GM12801 (cell line): ENCODE measurements around the gene BCAS2.

ENCODE experiments used
- CTCF ChIP-seq: IDR thresholded peaks from one replicate; pipeline ENCODE4 v1.5.1; 2011; ENCODE audit warnings: control low read depth; ENCODE audit not compliant: insufficient read length; ENCODE audit errors: extremely low read depth

The BCAS2 gene

DNA sequence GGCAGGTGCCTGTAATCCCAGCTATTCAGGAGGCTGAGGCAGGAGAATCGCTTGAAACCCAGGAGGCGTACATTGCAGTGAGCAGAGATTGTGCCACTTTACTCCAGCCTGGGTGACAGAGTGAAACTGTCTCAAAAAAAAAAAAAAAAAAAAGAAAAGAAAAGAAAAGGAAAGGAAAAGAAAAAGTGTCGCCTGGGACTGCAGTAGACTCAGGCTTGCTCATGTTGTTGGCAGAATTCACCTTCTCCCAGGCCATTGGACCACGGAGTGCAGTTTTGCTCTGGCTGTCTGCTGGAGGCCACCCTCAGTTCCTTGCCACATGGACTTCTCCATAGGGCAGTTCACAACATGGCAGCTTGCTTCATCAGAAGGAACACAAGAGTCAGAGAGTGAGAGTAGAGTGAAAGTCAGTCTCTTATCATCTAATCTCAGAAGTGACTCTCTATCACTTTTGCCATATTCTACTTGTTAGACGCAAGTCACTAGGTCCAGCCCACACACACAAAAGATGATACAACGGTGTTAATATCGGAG is 29.2 kb downstream of the BCAS2 start:
- no peak for TF ChIP-seq CTCF

- no peak for TF ChIP-seq CTCF
These were observed 30.0 kb downstream of the BCAS2 start for GRCh38 chr1:114551400-114551799.

DNA sequence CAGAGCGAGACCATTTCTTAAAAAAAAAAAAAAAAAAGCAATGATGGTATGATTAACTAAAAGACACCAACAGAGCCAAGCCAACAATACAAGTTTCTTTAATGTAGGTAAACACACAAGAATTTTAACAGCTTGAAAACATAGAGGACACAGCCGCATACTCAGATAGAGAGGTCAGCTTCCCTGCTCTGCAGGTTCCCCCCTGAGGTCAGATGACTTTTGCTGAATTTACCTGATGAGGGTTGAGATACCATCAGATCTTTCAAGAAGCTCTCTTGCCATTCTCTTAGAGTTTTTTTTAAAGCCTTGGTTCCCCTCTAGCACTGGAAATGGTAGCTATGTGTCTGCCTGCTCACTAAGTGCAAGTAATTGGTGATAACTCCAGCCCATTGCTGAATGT is 31.1 kb downstream of the BCAS2 start:
- no peak for TF ChIP-seq CTCF

- no peak for TF ChIP-seq CTCF
These were observed 32.3 kb downstream of the BCAS2 start for GRCh38 chr1:114549137-114549536.

- TF ChIP-seq CTCF: no peak
These were observed 34.3 kb downstream of the BCAS2 start for GRCh38 chr1:114547076-114547475.

DNA sequence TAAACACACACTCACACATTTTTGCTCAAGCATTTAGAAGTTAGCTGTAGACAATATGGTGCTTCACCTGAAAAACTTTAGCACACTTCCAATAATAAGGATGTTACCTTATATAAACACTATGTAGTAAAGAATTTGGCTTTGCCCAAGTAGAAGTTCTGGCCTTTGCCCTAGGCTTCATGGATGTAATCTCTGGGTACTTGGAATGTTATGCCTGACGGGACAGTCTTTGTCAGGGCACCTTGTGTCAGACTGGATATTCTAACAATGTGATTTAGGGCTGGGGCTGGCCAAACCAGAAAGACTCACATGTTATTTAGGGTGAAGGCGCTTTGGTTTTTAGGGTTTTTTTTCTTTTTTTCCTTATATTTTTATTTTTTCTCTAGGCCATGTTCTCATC is 35.6 kb downstream of the BCAS2 start:
- no peak for TF ChIP-seq CTCF

DNA sequence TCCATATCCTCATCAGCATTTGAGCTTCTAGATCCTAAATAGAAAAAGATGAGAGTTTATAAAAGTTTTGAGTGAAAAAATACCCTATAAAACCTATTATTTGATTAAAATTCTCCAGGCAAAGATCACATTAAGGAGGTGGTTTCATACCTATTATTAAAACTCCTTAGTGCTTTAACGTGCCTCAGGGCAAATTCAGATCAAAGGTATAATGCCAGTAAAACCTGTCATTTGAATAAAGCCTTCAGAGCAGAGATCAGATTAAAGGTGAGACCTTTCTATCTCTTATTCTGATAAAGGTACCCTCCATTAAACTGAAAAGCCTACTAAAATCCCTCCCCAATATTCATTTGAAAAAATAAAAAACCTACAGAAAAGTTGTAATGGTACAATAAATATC is 36.1 kb downstream of the BCAS2 start:
- TF ChIP-seq CTCF: no peak

DNA sequence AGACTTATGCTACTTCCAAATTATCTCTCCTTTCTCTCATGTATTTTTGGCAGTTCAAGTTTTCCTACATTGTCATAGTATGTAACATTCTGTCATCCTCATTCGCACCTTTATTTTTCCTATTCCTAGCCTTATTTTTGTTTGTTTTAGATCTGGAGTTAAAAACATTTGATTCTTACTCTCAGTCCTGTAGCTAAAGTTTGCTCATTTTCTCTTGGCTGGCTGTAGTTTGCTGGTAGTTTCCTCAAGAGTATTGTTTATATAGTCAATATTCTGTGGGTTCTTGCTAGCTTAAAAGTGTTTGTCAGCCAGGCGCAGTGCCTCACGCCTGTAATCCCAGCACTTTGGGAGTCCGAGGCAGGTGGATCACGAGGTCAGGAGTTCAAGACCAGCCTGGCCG is 40.6 kb downstream of the BCAS2 start:
- TF ChIP-seq CTCF: no peak
